HepG2 (cell line): Measurements from ENCODE around the gene PSRC1. TPM values are rescaled to one million over a fixed set of nuclear protein-coding genes. Genes with fewer than 3 reads are reported as not detected.
A peak's percentile ranks its signal among the peaks of the same experiment; 100 is the strongest.

Experiments
- ARID4A ChIP-seq: sonication (generic); formaldehyde crosslinking; IDR thresholded peaks from 2 replicates; pipeline ENCODE4 v1.5.0; 2020; ENCODE audit warnings: mild to moderate bottlenecking, missing genetic modification reagents, borderline replicate concordance
- GFI1 ChIP-seq: sonication (generic); formaldehyde crosslinking; IDR thresholded peaks from 2 replicates; pipeline ENCODE4 v1.5.0; 2020; ENCODE audit warnings: missing genetic modification reagents, mild to moderate bottlenecking, borderline replicate concordance
- GTF3A ChIP-seq: sonication (generic); formaldehyde crosslinking; conservative IDR thresholded peaks from 2 replicates; pipeline ENCODE4 v1.4.0; 2020; ENCODE audit warnings: mild to moderate bottlenecking, missing genetic modification reagents
- GZF1 ChIP-seq: sonication (generic); formaldehyde crosslinking; IDR thresholded peaks from 2 replicates; pipeline ENCODE4 v1.5.1; 2020; ENCODE audit warnings: mild to moderate bottlenecking, missing genetic modification reagents
- HMGXB3 ChIP-seq: sonication (generic); formaldehyde crosslinking; IDR thresholded peaks from 2 replicates; pipeline ENCODE4 v1.4.0; 2020; ENCODE audit warnings: missing genetic modification reagents, borderline replicate concordance
- MTF2 ChIP-seq: sonication (generic); formaldehyde crosslinking; IDR thresholded peaks from 2 replicates; pipeline ENCODE4 v1.5.0; 2020; ENCODE audit warnings: missing genetic modification reagents, borderline replicate concordance
- NR2C2 ChIP-seq: sonication (generic); formaldehyde crosslinking; IDR thresholded peaks from 2 replicates; pipeline ENCODE4 v1.4.0; 2020; ENCODE audit warnings: missing genetic modification reagents, mild to moderate bottlenecking, moderate library complexity, borderline replicate concordance
- TAF1 ChIP-seq: sonication (generic); formaldehyde crosslinking; IDR thresholded peaks from 2 replicates; pipeline ENCODE4 v1.4.0; 2020; ENCODE audit warnings: missing genetic modification reagents
- TBX3 ChIP-seq: fragments of 450-650 bp; IDR thresholded peaks from 2 replicates; pipeline ENCODE4 v1.6.1; 2017; ENCODE audit warnings: antibody characterized with exemption, mild to moderate bottlenecking, inconsistent platforms, borderline replicate concordance
- ZBTB20 ChIP-seq: sonication (generic); formaldehyde crosslinking; IDR thresholded peaks from 2 replicates; pipeline ENCODE4 v1.8.1; 2023; ENCODE audit warnings: missing genetic modification reagents, low read depth, mild to moderate bottlenecking, borderline replicate concordance
- ZC3H4 ChIP-seq: sonication (generic); formaldehyde crosslinking; IDR thresholded peaks from 2 replicates; pipeline ENCODE4 v1.4.0; 2020; ENCODE audit warnings: missing genetic modification reagents, borderline replicate concordance
- ZFP36L1 ChIP-seq: sonication (generic); formaldehyde crosslinking; IDR thresholded peaks from 2 replicates; pipeline ENCODE4 v1.8.0; 2022; ENCODE audit warnings: mild to moderate bottlenecking, missing genetic modification reagents, moderate library complexity
- ZNF251 ChIP-seq: sonication (generic); formaldehyde crosslinking; IDR thresholded peaks from 2 replicates; pipeline ENCODE4 v1.9.0; 2021; ENCODE audit warnings: mild to moderate bottlenecking, missing genetic modification reagents
- ZNF44 ChIP-seq: sonication (generic); formaldehyde crosslinking; IDR thresholded peaks from 2 replicates; pipeline ENCODE4 v1.5.1; 2020; ENCODE audit warnings: mild to moderate bottlenecking, missing genetic modification reagents
- ZNF446 ChIP-seq: sonication (generic); formaldehyde crosslinking; IDR thresholded peaks from 2 replicates; pipeline ENCODE4 v1.5.0; 2020; ENCODE audit warnings: mild to moderate bottlenecking, missing genetic modification reagents
- ZNF512B ChIP-seq: sonication (generic); formaldehyde crosslinking; IDR thresholded peaks from 2 replicates; pipeline ENCODE4 v1.5.1; 2020; ENCODE audit warnings: missing genetic modification reagents, mild to moderate bottlenecking, borderline replicate concordance
- ZNF709 ChIP-seq: sonication (generic); formaldehyde crosslinking; IDR thresholded peaks from 2 replicates; pipeline ENCODE4 v1.5.0; 2020; ENCODE audit warnings: mild to moderate bottlenecking, missing genetic modification reagents
- polyA plus RNA-seq, 8 experiments: library from polyadenylated mRNA; depleted of rRNA in 3 of 8; stranded (reverse) in 7 of 8; unstranded in 1 of 8; fragments of >200 nt; fragmentation: Illumina TruSeq in 4 of 8; extraction: Trizol in 4 of 8; gene quantifications; 2 replicates each; pipeline versions ENCODE4 v1.2.1 to v1.2.3, GENCODE V29; 2011 to 2016; ENCODE audit warnings: low read depth in 4 of 8, missing spikeins in 1 of 8, mixed read lengths in 1 of 8; ENCODE audit not compliant: insufficient read depth in 1 of 8
- total RNA-seq, 5 experiments: library from RNA; depleted of rRNA; stranded (reverse); fragments of >200 nt; fragmentation: Illumina TruSeq; extraction: Trizol; gene quantifications; 2 replicates each; pipeline ENCODE4 v1.2.3, GENCODE V29; 2016; ENCODE audit warnings: low read depth in 1 of 5

PSRC1 gene
- total and polyA plus RNA-seq, 2 of the 13 experiments (the other 11 are each of a cell fraction or from before 2014, with no cell fraction given) = 28.6 to 30.3 TPM

- TF ChIP-seq ZNF512B (CRISPR knock-in tag) = peak; percentile 52; the same call in 1 of the 2 replicates
- no peak for TF ChIP-seq ZNF446 (CRISPR knock-in tag)
- peak; percentile 16; the same call in 1 of the 2 replicates for TF ChIP-seq GFI1 (CRISPR knock-in tag)
- TF ChIP-seq ZFP36L1 = no peak
- TF ChIP-seq GZF1 (CRISPR knock-in tag) = no peak
- TF ChIP-seq GTF3A (CRISPR knock-in tag) = no peak
- TF ChIP-seq ZBTB20 (CRISPR knock-in tag) = no peak
- no peak for TF ChIP-seq TBX3
- TF ChIP-seq NR2C2 (CRISPR knock-in tag) = peak; percentile 12; the same call in 1 of the 2 replicates
- no peak for TF ChIP-seq ZNF709 (CRISPR knock-in tag)
- no peak for TF ChIP-seq MTF2 (CRISPR knock-in tag)
- TF ChIP-seq ZC3H4 = peak; percentile 42; the same call in 1 of the 2 replicates
- TF ChIP-seq HMGXB3 (CRISPR knock-in tag) = 0 out of 2 replicates have a peak, but pooled peaks have one; percentile 14
- no peak for TF ChIP-seq ARID4A (CRISPR knock-in tag)
- no peak for TF ChIP-seq ZNF251 (CRISPR knock-in tag)
- TF ChIP-seq ZNF44 (CRISPR knock-in tag) = peak; percentile 60; the same call in 1 of the 2 replicates
- TF ChIP-seq TAF1 = peak; percentile 65
Measured at GRCh38 chr1:109299558-109300343, 16.8 kb upstream of the PSRC1 start (continued).
